HG02763 (cell line): ENCODE measurements around the gene ARF4.

Source experiments
- ATAC-seq: cut with Tn5 transposase; IDR thresholded peaks from one replicate; pipeline ENCODE4 v1.9.1; 2021; ENCODE audit warnings: mild to moderate bottlenecking, moderate library complexity; ENCODE audit not compliant: unreplicated experiment

ARF4 gene

DNA sequence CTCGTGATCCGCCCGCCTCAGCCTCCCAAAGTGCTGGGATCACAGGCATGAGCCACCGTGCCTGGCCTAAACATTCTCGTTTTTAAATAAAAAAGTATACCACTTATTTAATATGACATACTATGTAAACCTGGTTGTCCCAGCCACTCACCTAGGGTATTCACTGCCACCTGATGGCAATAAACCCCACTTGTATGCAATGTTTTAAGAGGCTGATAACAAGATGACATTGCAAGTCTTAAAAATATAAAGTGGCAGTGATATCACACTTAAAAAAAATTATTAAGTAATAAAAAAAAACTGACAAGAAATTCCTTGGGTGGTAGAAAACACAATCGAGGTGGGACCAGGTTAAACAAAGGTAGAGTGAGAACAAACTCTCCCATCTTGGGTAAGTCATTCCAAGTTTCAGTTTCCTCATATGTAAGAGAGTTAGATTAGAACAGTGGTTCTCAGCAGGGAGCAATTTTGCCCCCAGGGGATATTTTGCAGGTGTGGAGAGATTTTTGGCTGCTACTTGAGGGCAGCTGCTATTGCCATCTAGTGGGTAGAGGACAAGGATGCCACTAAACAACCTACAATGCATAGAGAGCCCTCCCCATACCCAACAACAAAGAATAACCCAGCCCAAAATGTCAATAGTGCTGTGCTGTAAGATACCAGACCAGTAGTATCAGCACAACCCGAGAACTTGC is 14.5 kb downstream of the ARF4 start:
- no peak for ATAC-seq

DNA sequence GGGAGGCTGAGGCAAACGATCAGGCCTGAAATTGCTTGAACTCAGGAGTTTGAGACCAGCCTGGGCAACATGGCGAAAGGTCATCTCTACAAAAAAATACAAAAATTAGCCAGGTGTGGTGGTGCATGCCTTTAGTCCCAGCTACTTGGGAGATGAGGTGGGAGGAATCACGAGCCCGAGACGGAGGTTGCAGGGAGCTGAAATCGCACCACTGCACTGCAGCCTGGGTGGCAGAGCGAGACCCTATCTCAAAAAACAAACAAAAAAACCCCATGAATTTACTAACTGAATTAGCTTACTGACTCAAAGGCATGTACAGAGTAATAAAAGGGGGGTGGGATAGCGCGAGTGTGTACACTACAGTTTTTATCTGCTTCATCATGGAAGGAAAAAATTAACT is 19.3 kb downstream of the ARF4 start:
- ATAC-seq: no peak

DNA sequence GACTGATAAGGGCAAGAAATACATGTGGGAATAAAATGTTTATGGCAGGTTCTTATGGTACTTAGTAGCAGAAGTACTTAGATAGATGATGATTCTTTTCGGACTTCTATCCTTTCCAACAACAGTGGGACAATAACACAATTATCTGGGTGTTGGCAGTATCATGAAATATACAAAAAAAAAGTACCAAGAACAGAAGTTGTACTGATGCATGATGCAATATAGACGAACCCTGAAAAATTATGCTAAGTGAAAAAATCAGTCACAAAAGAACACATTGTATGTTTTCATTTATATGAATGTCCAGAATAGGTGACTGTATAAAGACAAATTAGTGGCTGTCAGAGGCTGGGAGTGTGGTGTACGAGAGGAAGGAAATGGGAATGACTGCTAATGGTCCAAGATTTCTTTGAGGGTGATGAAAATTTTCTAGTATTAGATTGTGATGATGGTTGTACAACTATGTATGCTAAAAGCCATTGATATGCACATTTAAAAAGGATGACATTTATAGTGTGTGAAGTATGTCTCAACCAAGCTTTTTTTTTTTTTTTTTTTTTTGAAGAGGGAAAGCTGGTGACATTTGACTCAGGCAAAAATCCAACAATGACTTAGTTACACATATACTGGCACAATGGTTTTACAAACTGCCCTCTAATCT is 21.0 kb downstream of the ARF4 start:
- ATAC-seq: no peak

DNA sequence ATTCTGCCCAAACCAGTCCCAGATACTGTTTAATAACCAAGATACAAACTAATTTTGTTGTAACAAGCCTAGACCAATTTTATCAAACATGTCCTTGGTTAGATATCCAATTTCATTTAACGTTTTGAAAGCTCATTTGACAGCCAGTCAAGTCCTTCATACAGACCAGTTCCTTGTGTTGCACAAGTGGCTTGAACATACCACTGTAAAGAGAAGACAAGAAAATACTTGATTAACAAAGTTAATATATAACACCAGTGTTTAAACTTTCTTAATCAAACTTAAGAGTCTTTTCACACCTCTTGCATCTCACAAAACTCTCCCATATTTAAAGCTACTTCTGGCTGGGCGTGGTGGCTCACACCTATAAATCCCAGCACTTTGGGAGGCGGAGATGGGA is 25.0 kb downstream of the ARF4 start:
- ATAC-seq: no peak

DNA sequence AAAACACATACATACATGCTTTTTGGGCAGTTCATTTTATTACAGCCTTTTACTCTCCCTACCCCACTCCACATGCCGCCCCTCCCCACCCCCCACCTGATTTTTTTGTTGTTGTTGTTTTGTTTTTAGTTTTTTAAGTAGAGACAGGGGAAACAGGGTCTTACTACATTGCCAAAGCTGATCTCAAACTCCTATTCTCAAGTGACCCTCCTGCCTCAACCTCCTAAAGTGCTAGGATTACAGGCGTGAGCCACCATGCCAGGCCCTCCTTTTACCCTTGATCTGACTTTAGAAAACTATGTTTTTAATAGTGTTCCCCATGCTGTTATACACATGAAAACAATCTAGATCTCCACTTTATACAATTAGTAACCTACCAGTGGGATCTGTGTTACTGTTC is 26.3 kb downstream of the ARF4 start:
- no peak for ATAC-seq

DNA sequence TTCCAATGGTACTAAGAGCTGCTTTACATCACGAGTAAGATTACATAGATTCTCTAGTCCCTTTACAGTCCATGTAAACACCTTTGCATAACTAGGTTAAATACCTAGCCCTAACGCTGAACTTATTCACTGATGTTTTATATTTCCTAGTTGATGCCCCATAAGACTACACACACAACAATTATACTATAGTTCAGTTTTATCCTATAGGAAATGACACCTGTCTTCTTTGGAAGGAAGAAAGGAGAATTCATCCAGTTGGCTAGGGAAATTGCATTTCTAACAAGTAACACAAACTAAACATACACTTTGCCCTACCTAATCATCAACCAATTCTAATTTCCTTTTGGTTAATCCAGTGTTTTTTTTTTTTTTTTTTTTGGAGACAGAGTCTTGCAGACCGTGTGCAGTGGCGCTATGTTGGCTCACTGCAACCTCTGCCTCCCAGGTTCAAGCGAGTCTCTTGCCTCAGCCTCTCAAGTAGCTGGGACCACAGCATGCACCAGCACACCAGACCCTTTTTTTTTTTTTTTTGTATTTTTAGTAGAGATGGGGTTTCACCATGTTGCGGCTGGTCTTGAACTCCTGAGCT is 27.2 kb downstream of the ARF4 start:
- ATAC-seq: no peak

DNA sequence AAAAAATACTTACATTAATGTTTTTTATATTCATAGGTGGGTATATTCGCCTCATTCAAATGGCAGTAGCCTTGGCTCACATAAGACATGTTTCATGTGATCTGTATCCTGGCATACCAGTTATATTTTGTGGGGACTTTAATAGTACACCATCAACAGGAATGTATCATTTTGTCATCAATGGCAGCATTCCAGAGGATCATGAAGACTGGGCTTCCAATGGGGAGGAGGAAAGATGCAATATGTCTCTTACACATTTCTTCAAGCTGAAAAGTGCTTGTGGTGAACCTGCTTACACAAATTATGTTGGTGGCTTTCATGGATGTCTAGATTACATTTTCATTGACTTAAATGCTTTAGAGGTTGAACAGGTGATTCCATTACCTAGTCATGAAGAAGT is 37.6 kb downstream of the ARF4 start:
- ATAC-seq: no peak

DNA sequence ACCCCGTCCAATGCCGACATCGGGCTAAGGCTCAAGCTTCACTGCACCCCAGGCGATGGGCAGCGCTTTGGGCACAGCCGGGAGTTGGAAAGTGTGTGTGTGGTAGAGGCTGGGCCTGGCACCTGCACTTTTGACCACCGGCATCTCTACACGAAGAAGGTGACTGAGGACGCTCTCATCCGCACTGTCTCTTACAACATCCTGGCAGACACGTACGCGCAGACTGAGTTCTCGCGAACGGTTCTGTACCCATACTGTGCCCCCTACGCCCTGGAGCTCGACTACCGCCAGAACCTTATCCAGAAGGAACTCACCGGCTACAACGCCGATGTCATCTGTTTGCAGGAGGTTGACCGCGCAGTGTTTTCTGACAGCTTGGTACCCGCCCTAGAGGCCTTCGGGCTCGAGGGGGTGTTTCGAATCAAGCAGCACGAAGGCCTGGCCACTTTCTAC is 40.0 kb downstream of the ARF4 start:
- no peak for ATAC-seq

DNA sequence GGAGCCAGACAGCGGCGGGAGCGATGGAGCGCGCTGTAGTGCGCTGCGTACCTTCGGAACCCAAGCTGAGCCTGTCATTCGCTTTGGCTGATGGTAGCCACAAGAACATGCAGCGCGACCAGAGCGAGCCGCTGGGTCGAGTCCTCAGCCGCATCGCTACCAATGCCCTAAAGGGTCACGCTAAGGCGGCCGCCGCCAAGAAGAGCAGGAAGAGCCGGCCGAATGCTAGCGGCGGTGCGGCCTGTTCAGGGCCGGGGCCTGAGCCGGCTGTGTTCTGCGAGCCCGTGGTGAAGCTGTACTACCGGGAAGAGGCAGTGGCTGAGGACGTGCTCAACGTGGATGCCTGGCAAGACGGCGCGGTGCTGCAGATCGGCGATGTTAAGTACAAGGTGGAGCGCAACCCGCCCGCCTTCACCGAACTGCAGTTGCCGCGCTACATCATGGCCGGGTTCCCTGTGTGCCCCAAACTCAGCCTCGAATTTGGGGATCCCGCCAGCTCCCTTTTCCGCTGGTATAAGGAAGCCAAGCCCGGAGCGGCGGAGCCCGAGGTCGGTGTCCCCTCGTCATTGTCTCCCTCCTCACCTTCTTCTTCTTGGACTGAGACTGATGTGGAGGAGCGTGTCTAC is 40.6 kb downstream of the ARF4 start:
- ATAC-seq: peak; percentile 17

DNA sequence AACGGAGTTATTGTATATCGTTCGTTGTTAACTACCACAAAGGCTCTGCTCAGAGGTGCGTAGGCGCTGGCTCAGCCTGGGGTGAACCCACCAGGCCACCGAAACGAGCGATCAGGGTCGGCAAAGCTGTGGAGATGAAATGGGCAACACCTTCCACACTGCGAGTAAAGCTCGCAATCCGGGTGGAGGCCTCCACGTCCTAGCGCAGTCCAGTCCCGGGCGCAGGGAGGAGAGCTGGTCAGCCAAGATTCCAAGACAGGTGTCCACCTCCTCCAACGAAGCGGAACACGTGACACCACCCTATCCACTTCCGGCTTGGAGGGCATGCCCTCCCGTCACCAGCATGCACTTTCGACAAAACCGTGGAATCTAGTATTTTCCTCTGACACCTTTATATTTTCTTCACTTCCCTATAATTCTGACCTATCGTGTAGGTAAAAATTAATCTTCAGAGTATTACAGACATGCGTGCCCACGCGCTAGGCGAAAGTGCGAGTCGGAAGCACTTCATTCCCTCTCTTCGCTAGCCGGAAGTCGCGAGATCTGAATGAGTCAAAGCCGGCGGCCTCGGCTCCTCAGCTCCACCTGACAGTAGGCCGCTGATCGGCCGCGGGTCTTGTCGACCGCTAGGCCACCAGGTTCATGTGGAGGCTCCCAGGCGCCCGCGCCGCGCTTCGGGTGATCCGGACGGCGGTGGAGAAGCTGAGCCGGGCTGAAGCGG is 41.2 kb downstream of the ARF4 start, which contains the start of gene PDE12:
Gene PDE12, plus strand, starts transcription at position 537 of the 721 bp plus-strand sequence. Its CDS starts 106 bp downstream, at position 643.
- peak; percentile 86 for ATAC-seq

DNA sequence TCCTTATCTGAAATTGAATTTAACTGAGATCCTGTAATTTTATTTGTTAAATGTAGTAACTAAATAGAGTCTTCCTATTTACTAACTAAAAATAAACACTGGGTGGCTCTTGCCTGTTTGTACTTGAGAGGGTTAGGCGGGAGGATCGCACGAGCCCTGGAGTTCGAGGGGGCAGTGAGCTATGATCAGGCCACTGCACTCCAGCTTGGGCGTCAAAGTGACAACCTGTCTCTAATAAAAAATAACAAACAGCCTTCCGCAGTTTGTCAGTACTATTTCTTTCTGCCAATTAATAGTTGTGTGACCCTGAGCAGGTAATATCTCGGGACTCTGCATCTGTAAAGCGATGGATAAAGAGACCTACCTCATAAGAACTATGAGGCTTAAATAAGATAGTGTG is 41.8 kb downstream of the ARF4 start:
- no peak for ATAC-seq

DNA sequence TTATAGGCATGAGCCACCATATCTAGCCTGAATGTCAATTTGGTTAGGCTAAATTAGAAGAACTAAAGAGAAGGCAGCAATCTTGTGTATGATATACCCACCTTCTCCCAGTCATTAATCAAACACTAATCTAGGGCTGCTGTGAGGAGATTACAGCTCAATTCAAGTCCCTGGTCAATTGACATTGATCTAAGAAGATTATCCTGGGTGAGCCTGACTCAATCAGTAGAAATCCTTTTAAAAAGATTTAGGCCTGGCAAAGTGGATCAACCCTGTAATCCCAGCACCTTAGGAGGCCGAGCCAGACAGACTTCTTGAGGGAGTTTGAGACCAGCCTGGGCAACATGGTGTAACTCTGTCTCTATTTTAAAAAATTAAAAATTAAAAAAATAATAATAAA is 50.5 kb downstream of the ARF4 start:
- ATAC-seq: no peak

DNA sequence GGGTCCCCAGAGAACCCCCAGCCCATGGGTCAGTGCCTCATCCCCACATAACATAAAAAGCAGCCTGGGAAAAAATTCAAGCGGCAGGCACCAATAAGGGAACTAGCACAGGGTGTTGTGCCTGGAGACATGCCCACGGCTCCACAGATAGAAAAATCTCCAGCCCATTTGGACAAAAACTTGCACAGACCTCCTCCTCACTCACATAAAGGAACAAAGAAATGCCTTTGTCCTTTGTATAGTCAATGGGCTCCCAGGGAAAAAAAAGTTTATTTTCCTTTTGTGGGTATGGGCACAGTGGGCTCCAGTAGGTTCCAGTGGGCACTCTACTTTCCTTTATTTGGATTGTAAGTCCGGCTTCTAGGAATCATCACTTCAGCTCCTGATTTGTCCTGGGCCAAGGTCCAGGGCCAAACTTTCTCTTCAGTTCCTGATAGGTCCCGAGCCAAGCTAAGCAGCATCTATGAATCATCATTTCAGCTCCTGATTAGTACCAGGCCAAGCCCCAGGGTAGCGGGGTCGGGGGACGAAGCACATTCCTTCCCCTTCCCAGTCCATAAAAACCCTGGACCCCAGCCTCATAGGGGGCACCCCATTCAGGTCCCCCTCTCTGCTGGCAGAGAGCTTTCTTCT is 51.4 kb downstream of the ARF4 start:
- ATAC-seq: no peak

DNA sequence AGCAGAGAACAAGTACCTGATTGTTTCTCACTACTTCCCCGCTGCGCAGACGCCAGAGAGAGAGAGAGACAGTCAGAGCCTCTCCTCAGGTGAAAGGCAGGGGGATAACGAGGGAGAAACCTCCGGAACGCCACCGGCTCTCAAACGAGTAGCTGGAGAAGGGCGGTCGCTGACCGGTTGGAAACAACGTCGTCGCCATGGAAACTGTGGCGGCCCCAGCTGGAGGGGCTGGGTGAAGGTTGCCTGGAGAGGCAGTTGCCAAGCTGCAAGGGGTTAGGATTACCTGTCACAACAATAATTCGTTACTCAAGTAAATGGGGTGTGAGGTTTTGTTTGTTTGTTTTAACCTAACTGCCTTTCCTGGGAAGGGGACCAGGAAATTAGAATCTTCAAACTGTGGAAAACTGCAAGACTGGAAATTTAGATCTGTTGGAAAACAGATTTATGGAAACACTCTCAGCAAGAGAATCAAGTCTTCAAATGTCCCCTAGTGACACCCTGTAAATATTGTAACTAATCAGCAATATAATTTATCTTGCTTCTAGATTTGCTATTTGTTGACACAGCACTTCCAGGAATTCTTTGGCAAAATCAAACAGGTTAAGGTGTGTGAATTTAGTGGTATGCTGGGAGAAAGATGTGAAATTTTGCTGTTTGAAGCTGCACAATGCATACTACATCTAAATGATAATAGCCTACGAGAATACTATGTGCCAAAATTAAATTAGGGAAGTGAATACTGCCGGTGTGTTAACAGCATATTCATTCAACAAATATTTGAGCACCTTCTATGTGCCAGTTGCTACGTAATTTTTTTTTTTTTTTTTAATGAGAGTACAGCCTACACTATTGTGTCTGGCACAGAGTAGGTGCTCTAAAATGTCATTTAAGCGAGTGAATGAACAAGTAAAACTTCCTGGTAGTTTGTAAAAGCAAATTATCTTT is 52.7 kb downstream of the ARF4 start, which contains the start of gene DNAH12:
Gene DNAH12, minus strand, starts transcription at position 164 of the 945 bp plus-strand sequence. CDS start 1,474 bp downstream, outside the sequence.
- no peak for ATAC-seq

DNA sequence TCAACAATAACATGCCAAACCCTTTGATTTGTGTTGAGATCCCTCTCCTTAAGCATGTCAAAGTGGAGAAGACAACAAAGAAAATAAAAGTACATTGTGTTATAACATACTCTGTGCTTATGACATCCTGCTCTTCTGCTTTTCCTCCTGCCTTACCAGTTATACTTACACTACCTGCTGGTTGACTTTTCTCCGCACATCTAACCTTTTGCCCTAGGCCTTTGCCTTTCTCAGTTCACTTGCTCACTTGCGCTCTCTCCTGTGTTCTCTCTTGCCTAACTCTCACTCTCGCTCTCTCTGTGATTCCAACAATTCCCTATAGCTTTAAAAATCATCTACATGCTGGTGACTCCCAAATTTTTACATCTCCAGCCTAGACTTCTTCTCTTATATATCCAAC is 58.7 kb downstream of the ARF4 start:
- no peak for ATAC-seq

DNA sequence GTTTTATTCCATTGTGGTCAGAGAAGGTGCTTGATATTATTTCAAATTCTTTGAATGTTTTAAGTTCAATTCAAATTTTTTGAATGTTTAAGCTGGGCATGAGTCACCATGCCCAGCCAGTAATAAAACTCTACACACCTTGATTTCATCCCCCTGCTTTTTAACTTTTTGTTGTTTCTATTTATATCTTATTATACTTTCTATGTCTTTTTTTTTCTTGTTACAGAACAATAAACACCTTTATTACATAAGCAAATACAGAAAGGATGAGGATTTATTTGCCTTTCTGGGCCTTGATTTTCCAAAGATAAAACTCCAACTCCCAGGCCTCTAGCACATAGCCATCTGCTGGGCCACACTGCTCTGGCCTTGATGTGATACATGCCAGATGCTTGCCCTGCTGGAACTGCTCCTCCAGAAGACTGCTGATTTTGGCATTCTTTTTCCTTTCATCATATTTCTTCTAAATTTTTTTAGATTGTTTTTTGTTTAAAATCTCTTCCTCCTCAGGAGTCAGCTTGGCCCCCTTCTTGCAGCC is 67.0 kb downstream of the ARF4 start:
- ATAC-seq: no peak
